OCI-LY7 (cell line): ENCODE data around the gene PTPRM. TPM values are rescaled to one million over a fixed set of nuclear protein-coding genes. Genes with fewer than 3 reads are reported as not detected.

Source experiments
- BruUV-seq: library from RNA; stranded (reverse); fragments of 400-500 nt; replicated peaks from 2 replicates; lab custom pipeline; 2021; lab: Mats Ljungman, UMichigan
- CTCF ChIA-PET: fragments of 300-600 bp; sonication (Branson Sonifier 250); formaldehyde crosslinking; loops from one replicate; lab custom pipeline; 2022; ENCODE audit warnings: antibody characterized with exemption; ENCODE audit not compliant: unreplicated experiment; lab: Charles Lee
- POLR2A ChIA-PET: fragments of 300-600 bp; sonication (Branson Sonifier 250); formaldehyde crosslinking; loops from one replicate; lab custom pipeline; 2022; ENCODE audit warnings: antibody characterized with exemption; lab: Charles Lee
- DNase-seq: peaks from one replicate; pipeline ENCODE4 v3.0.0-alpha.2; 2015; ENCODE audit warnings: low spot score
- H2AFZ ChIP-seq: fragments of 200-600 bp; sonication (generic), shearing (Covaris generic); 2 replicates; pipeline ENCODE4 v1.6.1; 2014; ENCODE audit warnings: mild to moderate bottlenecking, antibody characterized with exemption, low read length, moderate library complexity
- H3K27ac ChIP-seq: fragments of 200-600 bp; sonication (generic); 2 replicates; pipeline ENCODE4 v1.5.1; 2014; ENCODE audit warnings: mixed run types, low read depth, mild to moderate bottlenecking, moderate library complexity, low read length, inconsistent platforms; ENCODE audit not compliant: poor library complexity, severe bottlenecking
- H3K36me3 ChIP-seq: fragments of 200-600 bp; sonication (generic); 2 replicates; pipeline ENCODE4 v1.6.1; 2014; ENCODE audit warnings: mild to moderate bottlenecking, antibody characterized with exemption, low read length, moderate library complexity, mixed read lengths; ENCODE audit not compliant: insufficient read depth
- H3K4me1 ChIP-seq: fragments of 200-600 bp; sonication (generic); 2 replicates; pipeline ENCODE4 v1.5.1; 2014; ENCODE audit warnings: mild to moderate bottlenecking, low read length; ENCODE audit not compliant: insufficient read depth, poor library complexity, severe bottlenecking
- H3K4me2 ChIP-seq: fragments of 200-600 bp; sonication (generic); 2 replicates; pipeline ENCODE4 v1.6.1; 2014; ENCODE audit warnings: mild to moderate bottlenecking, low read length
- H3K4me3 ChIP-seq: fragments of 200-600 bp; sonication (generic); 2 replicates; pipeline ENCODE4 v1.5.1; 2014; ENCODE audit warnings: mild to moderate bottlenecking, low read depth, low read length; ENCODE audit not compliant: poor library complexity, severe bottlenecking
- H3K79me2 ChIP-seq: fragments of 200-600 bp; sonication (generic); 2 replicates; pipeline ENCODE4 v1.6.1; 2016; ENCODE audit warnings: low read depth, mild to moderate bottlenecking, low read length, moderate library complexity, mixed read lengths; ENCODE audit not compliant: insufficient read depth
- H3K9me2 ChIP-seq: fragments of 200-600 bp; sonication (generic); 2 replicates; pipeline ENCODE4 v1.6.1; 2016; ENCODE audit warnings: mild to moderate bottlenecking, low read length, mixed read lengths; ENCODE audit not compliant: insufficient read depth
- H3K9me3 ChIP-seq: fragments of 200-600 bp; sonication (generic); 2 replicates; pipeline ENCODE4 v1.6.1; 2014; ENCODE audit warnings: mild to moderate bottlenecking, mixed run types, low read length, mixed read lengths
- H4K20me1 ChIP-seq: fragments of 200-600 bp; sonication (generic); 2 replicates; pipeline ENCODE4 v1.6.1; 2014; ENCODE audit warnings: mild to moderate bottlenecking, antibody characterized with exemption, low read length, moderate library complexity, mixed read lengths; ENCODE audit not compliant: insufficient read depth
- EZH2phosphoT487 ChIP-seq: fragments of 200-600 bp; sonication (generic); IDR thresholded peaks from 2 replicates; pipeline ENCODE4 v1.6.1; 2018; ENCODE audit warnings: low read depth, borderline replicate concordance, mild to moderate bottlenecking, mixed run types, antibody characterized with exemption, low read length, moderate library complexity, mixed read lengths
- intact Hi-C: fragments of 100-400 bp; cut with micrococcal nuclease; formaldehyde crosslinking; loops from one replicate; pipeline ENCODE4 v1.10.0; 2022; ENCODE audit not compliant: unreplicated experiment
- total RNA-seq, 2 experiments: library from RNA; depleted of rRNA in 1 of 2; stranded (reverse); fragments of >200 nt in 1 of 2; shearing (Covaris generic) in 1 of 2; gene quantifications; 2 replicates each; pipeline ENCODE4 v1.2.3, GENCODE V29; 2014 to 2022
- TF ChIP-seq, protein P1 (sequence below): fragments of 200-600 bp; sonication (generic); conservative IDR thresholded peaks from 2 replicates; pipeline ENCODE4 v1.5.1; 2014; ENCODE audit warnings: mild to moderate bottlenecking, antibody characterized with exemption, low read length, moderate library complexity, mixed read lengths

PTPRM gene
- total RNA-seq, 2 experiments from 2014 or later, result not detected

DNA sequence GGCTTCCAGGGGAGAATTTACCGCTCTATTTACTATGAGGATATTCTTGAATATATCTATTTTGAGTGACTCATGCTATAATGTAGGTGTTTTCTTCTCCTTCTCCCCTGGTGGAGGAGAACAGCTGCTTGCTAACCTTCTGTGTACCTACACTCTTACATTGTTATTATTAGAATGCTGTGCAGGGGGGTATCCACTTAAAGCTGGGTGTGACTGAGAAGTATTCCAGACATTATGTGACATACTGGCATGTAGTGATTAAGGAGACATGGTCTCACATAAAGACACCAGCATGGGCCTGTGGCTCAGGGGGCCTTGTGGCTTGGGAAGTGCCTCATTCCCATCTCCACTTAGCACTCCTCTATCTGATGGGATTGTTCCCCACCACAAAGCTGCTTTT is 287.9 kb downstream of the PTPRM start:
- Histone ChIP-seq H3K27ac (no peak overlapping the region), H3K79me2 (no peaks in the 10 kb centered on the region), H3K4me1 (no peaks in the 10 kb centered on the region), H3K4me2 (no peak overlapping the region), H2AFZ (no peak overlapping the region), H3K36me3 (no peaks in the 10 kb centered on the region), H3K9me3 (no peaks in the 10 kb centered on the region), H3K4me3 (no peak overlapping the region), H3K9me2 (no peaks in the 10 kb centered on the region), H4K20me1 (no peaks in the 10 kb centered on the region)
- ChIA-PET CTCF (no interaction called here), POLR2A (interaction anchor here (0.7 to 1.0 kb wide), 2 partner anchors 14 to 254 kb away, joined by 3 to 5 read pairs; no protein-coding TSS in a partner anchor)
- TF ChIP-seq, protein P1, sequence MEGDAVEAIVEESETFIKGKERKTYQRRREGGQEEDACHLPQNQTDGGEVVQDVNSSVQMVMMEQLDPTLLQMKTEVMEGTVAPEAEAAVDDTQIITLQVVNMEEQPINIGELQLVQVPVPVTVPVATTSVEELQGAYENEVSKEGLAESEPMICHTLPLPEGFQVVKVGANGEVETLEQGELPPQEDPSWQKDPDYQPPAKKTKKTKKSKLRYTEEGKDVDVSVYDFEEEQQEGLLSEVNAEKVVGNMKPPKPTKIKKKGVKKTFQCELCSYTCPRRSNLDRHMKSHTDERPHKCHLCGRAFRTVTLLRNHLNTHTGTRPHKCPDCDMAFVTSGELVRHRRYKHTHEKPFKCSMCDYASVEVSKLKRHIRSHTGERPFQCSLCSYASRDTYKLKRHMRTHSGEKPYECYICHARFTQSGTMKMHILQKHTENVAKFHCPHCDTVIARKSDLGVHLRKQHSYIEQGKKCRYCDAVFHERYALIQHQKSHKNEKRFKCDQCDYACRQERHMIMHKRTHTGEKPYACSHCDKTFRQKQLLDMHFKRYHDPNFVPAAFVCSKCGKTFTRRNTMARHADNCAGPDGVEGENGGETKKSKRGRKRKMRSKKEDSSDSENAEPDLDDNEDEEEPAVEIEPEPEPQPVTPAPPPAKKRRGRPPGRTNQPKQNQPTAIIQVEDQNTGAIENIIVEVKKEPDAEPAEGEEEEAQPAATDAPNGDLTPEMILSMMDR, result no peak
- no peak for TF ChIP-seq EZH2phosphoT487
- BruUV-seq, result no TSS peak
- intact Hi-C loops, result no loop called here
- no peak for DNase-seq

DNA sequence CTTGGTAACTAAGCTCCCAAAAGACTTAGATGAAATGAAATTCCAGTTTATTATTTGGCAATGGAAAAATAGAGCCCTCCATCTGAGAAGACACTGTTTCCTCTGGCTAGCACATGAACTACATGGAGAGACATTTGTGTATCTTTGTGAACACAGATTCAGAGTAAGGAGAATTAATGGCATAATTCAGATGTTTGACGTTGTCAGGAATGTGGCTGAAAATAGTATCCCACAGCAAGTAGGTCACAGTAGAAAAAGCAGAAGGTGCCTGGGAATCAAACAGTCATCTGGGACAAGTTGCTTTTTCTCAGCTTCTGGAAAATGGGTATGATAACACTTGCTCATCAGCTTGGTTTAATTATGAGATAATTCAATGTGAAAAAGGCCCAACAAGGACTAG is 288.6 kb downstream of the PTPRM start:
- TF ChIP-seq, protein P1, result no peak
- TF ChIP-seq EZH2phosphoT487, result no peak
- no peak overlapping the region for H3K4me2 ChIP-seq
- ChIA-PET CTCF (no interaction called here), POLR2A (interaction anchor here (1.0 kb wide), 1 partner anchor 14 kb away, joined by 3 read pairs; no protein-coding TSS in a partner anchor)
- no peak overlapping the region for H2AFZ ChIP-seq
- no peaks in the 10 kb centered on the region for H3K79me2 ChIP-seq
- intact Hi-C loops, result no loop called here
- H3K27ac ChIP-seq, result no peak overlapping the region
- H3K4me3 ChIP-seq, result no peak overlapping the region
- H3K9me2 ChIP-seq, result no peaks in the 10 kb centered on the region
- no peaks in the 10 kb centered on the region for H3K36me3 ChIP-seq
- no peak for DNase-seq
- BruUV-seq, result no TSS peak
- no peaks in the 10 kb centered on the region for H4K20me1 ChIP-seq
- no peaks in the 10 kb centered on the region for H3K9me3 ChIP-seq
- H3K4me1 ChIP-seq, result no peaks in the 10 kb centered on the region

DNA sequence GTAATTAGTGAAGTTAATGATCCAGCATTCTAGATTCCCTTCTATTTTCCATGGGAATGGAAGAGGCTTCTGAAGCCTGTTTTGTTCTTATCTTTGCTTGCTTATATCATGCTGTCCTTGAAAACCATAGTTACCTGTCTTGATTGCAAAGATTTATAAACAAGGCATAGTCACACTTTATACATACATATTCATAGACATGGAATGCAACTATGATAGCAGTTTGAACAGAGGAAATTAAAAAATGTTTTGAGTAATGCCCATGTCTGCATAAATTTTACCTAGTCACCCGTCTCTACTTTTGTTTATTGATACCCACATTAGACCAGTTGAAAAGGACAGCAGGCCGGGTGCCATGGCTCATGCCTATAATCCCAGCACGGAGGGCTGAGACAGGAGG is 289.0 kb downstream of the PTPRM start:
- H3K27ac ChIP-seq, result no peak overlapping the region
- no peaks in the 10 kb centered on the region for H3K9me3 ChIP-seq
- H3K4me2 ChIP-seq, result no peak overlapping the region
- TF ChIP-seq, protein P1, result no peak
- TF ChIP-seq EZH2phosphoT487, result no peak
- H3K4me1 ChIP-seq, result no peaks in the 10 kb centered on the region
- no peak for DNase-seq
- no peak overlapping the region for H3K4me3 ChIP-seq
- H2AFZ ChIP-seq, result no peak overlapping the region
- no peaks in the 10 kb centered on the region for H4K20me1 ChIP-seq
- CTCF ChIA-PET, result no interaction called here
- H3K9me2 ChIP-seq, result no peaks in the 10 kb centered on the region
- no peaks in the 10 kb centered on the region for H3K36me3 ChIP-seq
- H3K79me2 ChIP-seq, result no peaks in the 10 kb centered on the region
- no TSS peak for BruUV-seq
- POLR2A ChIA-PET, result interaction anchor here (1.0 kb wide), 1 partner anchor 13 kb away, joined by 3 read pairs; no protein-coding TSS in a partner anchor
- intact Hi-C loops, result no loop called here
